IMR-90 (cell line): ENCODE data around the gene ADAMTS14. TPM values are rescaled to one million over a fixed set of nuclear protein-coding genes. Genes with fewer than 3 reads are reported as not detected.
"Not testable (repeated sequence)": the region's sequence is repeated elsewhere in the genome, so short reads cannot be mapped to it uniquely, and the experiment has no call there.

Source experiments
- ATAC-seq: fragments of 200-7000 bp; cut with Tn5 transposase; 2 replicates; pipeline ENCODE4 v1.9.1; 2020; ENCODE audit warnings: low read depth, mild to moderate bottlenecking, moderate library complexity
- BruUV-seq: library from RNA; stranded (reverse); fragments of 400-500 nt; replicated peaks from 2 replicates; lab custom pipeline; 2021; lab: Mats Ljungman, UMichigan
- CTCF ChIA-PET: fragments of 300-600 bp; formaldehyde crosslinking; extraction: SDS; loops from one replicate; lab custom pipeline; 2021; ENCODE audit warnings: antibody characterized with exemption; lab: Yijun Ruan, JAX
- POLR2A ChIA-PET: fragments of 300-600 bp; sonication (Branson Sonifier 250); formaldehyde crosslinking; loops from one replicate; lab custom pipeline; 2022; ENCODE audit warnings: antibody characterized with exemption; ENCODE audit not compliant: unreplicated experiment; lab: Charles Lee
- DNase-seq: peaks from one replicate; pipeline ENCODE4 v3.0.0; 2013
- H2AFZ ChIP-seq: replicated peaks from 2 replicates; pipeline ENCODE3; 2013; ENCODE audit warnings: low read length, mild to moderate bottlenecking; ENCODE audit not compliant: poor library complexity
- H2AK5ac ChIP-seq: 2 replicates; pipeline ENCODE4 v1.6.1; 2013; ENCODE audit warnings: low read depth, low read length, inconsistent platforms
- H2AK9ac ChIP-seq: replicated peaks from 2 replicates; pipeline ENCODE3; 2013; ENCODE audit warnings: mild to moderate bottlenecking, low read depth, low read length, moderate library complexity; ENCODE audit not compliant: poor library complexity
- H2BK120ac ChIP-seq: 2 replicates; pipeline ENCODE4 v1.6.1; 2013; ENCODE audit warnings: low read depth, low read length, inconsistent platforms
- H2BK15ac ChIP-seq: 3 replicates; pipeline ENCODE4 v1.6.1; 2013; ENCODE audit warnings: low read depth, low read length, inconsistent platforms
- H2BK20ac ChIP-seq: 2 replicates; pipeline ENCODE4 v1.6.1; 2013; ENCODE audit warnings: low read depth, mild to moderate bottlenecking, inconsistent platforms, low read length, moderate library complexity
- H2BK5ac ChIP-seq: 2 replicates; pipeline ENCODE4 v1.6.1; 2013; ENCODE audit warnings: mild to moderate bottlenecking, low read depth, low read length, inconsistent platforms; ENCODE audit not compliant: poor library complexity, severe bottlenecking
- H3K14ac ChIP-seq: replicated peaks from 2 replicates; pipeline ENCODE4 v1.6.1; 2013; ENCODE audit warnings: low read depth, low read length, inconsistent platforms
- H3K18ac ChIP-seq: 2 replicates; pipeline ENCODE4 v1.6.1; 2013; ENCODE audit warnings: low read depth, low read length, control low read depth
- H3K23ac ChIP-seq: 2 replicates; pipeline ENCODE4 v1.6.1; 2013; ENCODE audit warnings: low read depth, low read length, inconsistent platforms
- H3K27ac ChIP-seq: 2 replicates; pipeline ENCODE4 v1.5.1; 2013; ENCODE audit warnings: mild to moderate bottlenecking, control low read depth, low read length; ENCODE audit not compliant: insufficient read depth
- H3K27me3 ChIP-seq: 2 replicates; pipeline ENCODE4 v1.6.1; 2013; ENCODE audit warnings: low read length; ENCODE audit not compliant: control insufficient read depth, insufficient read depth
- H3K36me3 ChIP-seq: 2 replicates; pipeline ENCODE4 v1.6.1; 2013; ENCODE audit warnings: low read length, mixed read lengths; ENCODE audit not compliant: control insufficient read depth, insufficient read depth
- H3K4ac ChIP-seq: 2 replicates; pipeline ENCODE4 v1.6.1; 2013; ENCODE audit warnings: low read depth, low read length, inconsistent platforms
- H3K4me1 ChIP-seq: 2 replicates; pipeline ENCODE4 v1.6.1; 2013; ENCODE audit warnings: low read length, mixed read lengths; ENCODE audit not compliant: control insufficient read depth, insufficient read depth
- H3K4me2 ChIP-seq: 2 replicates; pipeline ENCODE4 v1.6.1; 2013; ENCODE audit warnings: low read depth, mild to moderate bottlenecking, control low read depth, low read length, moderate library complexity
- H3K4me3 ChIP-seq: 2 replicates; pipeline ENCODE4 v1.5.1; 2013; ENCODE audit warnings: low read depth, mild to moderate bottlenecking, control low read depth, low read length, moderate library complexity; ENCODE audit not compliant: insufficient read depth
- H3K56ac ChIP-seq: 2 replicates; pipeline ENCODE4 v1.6.1; 2013; ENCODE audit warnings: low read length, inconsistent platforms; ENCODE audit not compliant: insufficient read depth; ENCODE audit errors: extremely low read depth
- H3K79me1 ChIP-seq, 2 experiments: 2 replicates each; pipeline ENCODE4 v1.6.1; 2013; ENCODE audit warnings: low read length in 2 of 2, inconsistent platforms in 1 of 2, low read depth in 1 of 2
- H3K9ac ChIP-seq: 2 replicates; pipeline ENCODE4 v1.6.1; 2013; ENCODE audit warnings: low read depth, low read length, control low read depth
- H3K9me1 ChIP-seq: 2 replicates; pipeline ENCODE4 v1.6.1; 2013; ENCODE audit warnings: low read length, inconsistent platforms; ENCODE audit not compliant: insufficient read depth
- H3K9me3 ChIP-seq: 2 replicates; pipeline ENCODE4 v1.6.1; 2013; ENCODE audit warnings: low read length; ENCODE audit not compliant: control insufficient read depth, insufficient read depth
- H4K20me1 ChIP-seq: 2 replicates; pipeline ENCODE4 v1.6.1; 2013; ENCODE audit warnings: low read length, inconsistent platforms; ENCODE audit not compliant: insufficient read depth
- H4K5ac ChIP-seq: 2 replicates; pipeline ENCODE4 v1.6.1; 2013; ENCODE audit warnings: mild to moderate bottlenecking, low read depth, low read length, control low read depth
- H4K8ac ChIP-seq, 2 experiments: 2 replicates each; pipeline ENCODE4 v1.6.1; 2013; ENCODE audit warnings: low read depth in 2 of 2, low read length in 2 of 2, control low read depth in 1 of 2, inconsistent platforms in 1 of 2
- H4K91ac ChIP-seq: 2 replicates; pipeline ENCODE4 v1.6.1; 2013; ENCODE audit warnings: low read depth, low read length, inconsistent platforms; ENCODE audit not compliant: insufficient read depth
- WGBS, 2 experiments: methylation state at CpG; one replicate each; pipeline versions ENCODE4 v1.1.5 to v1.1.7; 2013; ENCODE audit warnings: missing lambda C conversion rate in 2 of 2; ENCODE audit not compliant: insufficient read length in 1 of 2; ENCODE audit errors: extremely low coverage in 2 of 2; 5-methylcytosine and 5-hydroxymethylcytosine counted together
- dilution Hi-C: fragments of 300-500 bp; cut with HindIII; formaldehyde crosslinking; loops from one replicate; pipeline ENCODE4 v1.14.3; 2018; ENCODE audit warnings: low sequenced_read_pairs; ENCODE audit not compliant: unreplicated experiment
- in situ Hi-C: fragments of 300-500 bp; cut with MboI; formaldehyde crosslinking; loops from 3 replicates; pipeline ENCODE4 v1.14.3; 2019; ENCODE audit warnings: low sequenced_read_pairs, inconsistent platforms, mixed read lengths
- intact Hi-C: fragments of 100-400 bp; cut with micrococcal nuclease; formaldehyde crosslinking; loops from 2 replicates; pipeline ENCODE4 v1.10.0; 2022
- polyA plus RNA-seq, 3 experiments: library from polyadenylated mRNA; depleted of rRNA; stranded (reverse); fragments of >200 nt; gene quantifications; 2 replicates each; pipeline ENCODE4 v1.2.3, GENCODE V29; 2012; ENCODE audit warnings: low replicate concordance in 1 of 3
- total RNA-seq: library from RNA; depleted of rRNA; stranded (reverse); fragments of >200 nt; gene quantifications from 2 replicates; pipeline ENCODE4 v1.2.3, GENCODE V29; 2012

ADAMTS14 gene
- total and polyA plus RNA-seq, 2 of the 4 experiments (the other 2 are of a cell fraction), result under 0.01 to 0.31 TPM

- H3K9ac ChIP-seq, H2BK20ac ChIP-seq, H4K20me1 ChIP-seq, H2AFZ ChIP-seq, H4K5ac ChIP-seq, POLR2A ChIA-PET, H2BK5ac ChIP-seq, DNase-seq, H3K4me3 ChIP-seq, H3K9me1 ChIP-seq, H3K27ac ChIP-seq, H4K8ac ChIP-seq, H3K4me2 ChIP-seq, H2BK15ac ChIP-seq, H3K4me1 ChIP-seq, H3K9me3 ChIP-seq, H3K14ac ChIP-seq, H3K4ac ChIP-seq, H3K79me1 ChIP-seq, intact Hi-C loops, H3K27me3 ChIP-seq, dilution Hi-C loops, H2BK120ac ChIP-seq, H3K56ac ChIP-seq, CTCF ChIA-PET, H4K91ac ChIP-seq, H3K23ac ChIP-seq, BruUV-seq, H3K18ac ChIP-seq, ATAC-seq, in situ Hi-C loops, H2AK5ac ChIP-seq, H2AK9ac ChIP-seq, H3K36me3 ChIP-seq: not testable (repeated sequence)
- no CpG with 5 or more reads among the region's 3 CpGs for WGBS, 2 experiments
Measured at GRCh38 chr10:70643272-70643671, 29.0 kb upstream of the ADAMTS14 start.

GRCh38 chr10:70644959-70645358 lies 27.3 kb upstream of the ADAMTS14 start:
- H4K20me1 ChIP-seq, H4K5ac ChIP-seq, H3K27ac ChIP-seq, H2BK120ac ChIP-seq, H2BK5ac ChIP-seq, H3K9me1 ChIP-seq, H2AFZ ChIP-seq, H3K36me3 ChIP-seq, H3K79me1 ChIP-seq, intact Hi-C loops, H3K18ac ChIP-seq, H3K4ac ChIP-seq, dilution Hi-C loops, H3K9ac ChIP-seq, H3K23ac ChIP-seq, DNase-seq, H3K4me2 ChIP-seq, ATAC-seq, H3K27me3 ChIP-seq, H2AK5ac ChIP-seq, H4K91ac ChIP-seq, H3K9me3 ChIP-seq, H2AK9ac ChIP-seq, H3K4me1 ChIP-seq, H3K56ac ChIP-seq, H2BK20ac ChIP-seq, BruUV-seq, H2BK15ac ChIP-seq, H4K8ac ChIP-seq, H3K14ac ChIP-seq, H3K4me3 ChIP-seq, in situ Hi-C loops, POLR2A ChIA-PET: not testable (repeated sequence)
- CTCF ChIA-PET, result interaction anchor here (1.1 kb wide), 2 partner anchors 13 to 20 kb away, joined by 4 to 6 read pairs; no protein-coding TSS in a partner anchor
- WGBS, 2 experiments, result no CpG with 5 or more reads among the region's 8 CpGs
